AG08396 (cell line): ENCODE measurements around the gene THAP2.
A peak's percentile ranks its signal among the peaks of the same experiment; 100 is the strongest.
"Not testable (repeated sequence)": the region's sequence is repeated elsewhere in the genome, so short reads cannot be mapped to it uniquely, and the experiment has no call there.

Experiments used
- DNase-seq: peaks from one replicate; pipeline ENCODE4 v3.0.0; 2012; ENCODE audit warnings: low spot score, mixed read lengths

Gene THAP2

GRCh38 chr12:71662849-71663560 lies 1.1 kb upstream of the THAP2 start:
- DNase-seq, result peak; percentile 24

GRCh38 chr12:71664411-71665089 lies 449 bp downstream of the THAP2 start:
- no peak for DNase-seq

GRCh38 chr12:71665090-71665463 lies 976 bp downstream of the THAP2 start:
- no peak for DNase-seq

DNA sequence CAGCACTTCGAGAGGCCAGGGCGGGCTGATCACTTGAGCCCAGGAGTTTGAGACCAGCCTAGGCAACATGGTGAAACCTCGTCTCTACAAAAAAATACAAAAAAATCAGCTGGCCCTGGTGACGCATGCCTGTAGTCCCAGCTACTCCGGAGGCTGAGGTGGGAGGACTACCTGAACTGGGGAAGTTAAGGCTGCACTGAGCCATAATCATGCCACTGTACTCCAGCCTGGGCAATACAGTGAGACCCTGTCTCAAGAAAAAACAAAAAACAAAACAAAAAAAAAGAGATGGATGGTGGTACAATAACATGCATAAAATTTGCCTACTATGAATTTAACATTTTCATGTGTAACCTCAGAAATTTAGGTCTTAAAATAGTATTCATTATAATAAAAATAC lies 2.2 kb downstream of the THAP2 start:
- no peak for DNase-seq

DNA sequence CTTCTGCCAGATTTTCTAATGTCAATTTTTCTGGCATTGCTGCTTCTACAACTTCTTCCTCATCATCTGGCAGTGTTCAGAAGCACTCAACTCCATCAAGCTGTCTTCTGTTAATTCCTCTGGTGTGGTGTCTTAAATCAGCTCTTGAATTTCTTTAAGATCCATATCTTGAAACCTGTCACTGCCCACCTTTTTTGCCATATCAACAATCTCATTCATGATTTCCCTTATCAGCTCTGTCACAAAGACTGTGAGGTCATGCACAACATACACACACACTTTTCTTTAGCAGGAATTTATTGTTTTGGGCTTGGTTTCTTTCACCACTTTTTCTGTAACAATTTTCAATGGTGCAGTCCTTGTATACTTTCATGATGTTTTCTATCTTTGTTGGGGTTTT lies 7.2 kb downstream of the THAP2 start:
- DNase-seq, result no peak

- DNase-seq, result no peak
These were observed 7.7 kb downstream of the THAP2 start for GRCh38 chr12:71671816-71672215.

DNA sequence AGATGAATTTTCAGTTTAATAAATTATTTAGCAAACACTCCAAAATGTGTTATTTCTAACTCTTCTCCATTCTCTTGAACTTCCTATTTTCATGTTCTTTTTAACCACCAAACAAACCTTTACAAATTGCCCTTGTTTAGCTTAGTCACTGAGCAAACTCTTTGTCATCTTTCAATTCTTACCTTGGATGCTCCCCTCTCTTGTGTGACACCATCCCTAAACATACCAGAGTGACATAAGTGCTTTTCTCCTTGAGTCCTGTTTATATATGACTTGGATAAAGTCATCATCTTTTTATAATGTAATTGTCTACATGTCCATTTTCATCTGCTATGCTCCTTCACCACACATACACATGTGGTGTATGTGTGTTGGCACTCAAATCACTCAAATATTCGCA lies 18.4 kb downstream of the THAP2 start:
- no peak for DNase-seq

DNA sequence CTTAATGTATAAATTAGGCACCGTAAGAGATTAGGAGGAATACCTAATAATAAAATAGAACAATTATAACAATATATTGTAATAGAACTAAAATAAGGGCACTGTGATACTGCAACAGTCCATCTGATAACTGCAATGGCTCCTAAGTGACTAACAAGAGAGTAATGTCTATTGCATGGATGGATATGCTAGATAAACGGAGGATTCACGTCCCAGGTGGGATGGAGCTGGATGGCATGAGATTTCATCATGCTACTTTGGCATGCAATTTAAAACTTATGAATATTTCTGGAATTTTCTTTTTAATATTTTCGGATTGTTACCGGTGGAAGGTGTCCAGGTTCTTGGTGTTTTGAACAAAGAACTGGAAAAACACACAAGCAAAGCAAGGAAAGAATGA lies 19.5 kb downstream of the THAP2 start:
- no peak for DNase-seq

DNA sequence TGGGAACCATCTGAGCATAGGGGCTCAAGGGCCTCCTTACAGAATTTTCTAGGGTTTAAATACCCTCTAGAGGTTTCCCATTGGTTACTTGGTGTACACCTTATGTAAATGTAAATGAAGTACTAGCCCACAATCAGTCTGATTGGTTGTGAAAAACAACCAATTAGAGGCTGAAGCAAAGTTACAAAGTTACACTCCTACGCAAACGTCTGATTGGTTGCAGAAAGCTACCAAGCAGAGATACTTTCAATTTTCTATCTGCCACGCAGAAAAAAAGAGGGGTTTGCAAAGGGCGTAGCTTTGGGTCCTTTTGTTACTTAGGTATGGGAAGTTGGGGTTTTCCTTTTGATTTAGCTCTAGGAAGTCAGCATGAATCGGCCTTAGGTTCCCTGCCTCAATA lies 20.0 kb downstream of the THAP2 start:
- DNase-seq, result no peak

DNA sequence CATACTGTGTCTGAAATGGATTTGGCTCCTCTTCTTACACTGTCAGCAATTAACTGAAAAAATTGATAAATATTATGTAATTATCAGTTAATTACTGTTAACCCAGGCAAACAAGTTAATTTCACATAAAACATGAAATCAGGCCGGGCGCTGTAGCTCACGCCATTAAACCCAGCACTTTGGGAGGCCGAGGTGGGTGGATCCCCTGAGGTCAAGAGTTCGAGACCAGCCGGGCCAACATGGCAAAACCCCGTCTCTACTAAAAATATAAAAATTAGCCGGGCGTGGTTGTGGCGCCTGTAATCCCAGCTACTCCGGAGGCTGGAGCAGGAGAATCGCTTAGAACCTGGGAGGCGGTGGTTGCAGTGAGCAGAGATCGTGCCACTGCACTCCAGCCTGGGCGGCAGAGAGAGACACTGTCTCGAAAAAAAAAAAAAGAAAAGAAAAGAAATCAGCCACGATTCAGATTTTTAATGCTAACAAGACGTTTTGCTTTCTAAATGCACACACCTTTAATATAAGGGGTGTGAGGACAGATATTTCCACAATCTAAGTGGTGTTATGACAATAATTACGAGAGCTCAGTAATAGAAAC lies 21.3 kb downstream of the THAP2 start:
- DNase-seq, result no peak

DNA sequence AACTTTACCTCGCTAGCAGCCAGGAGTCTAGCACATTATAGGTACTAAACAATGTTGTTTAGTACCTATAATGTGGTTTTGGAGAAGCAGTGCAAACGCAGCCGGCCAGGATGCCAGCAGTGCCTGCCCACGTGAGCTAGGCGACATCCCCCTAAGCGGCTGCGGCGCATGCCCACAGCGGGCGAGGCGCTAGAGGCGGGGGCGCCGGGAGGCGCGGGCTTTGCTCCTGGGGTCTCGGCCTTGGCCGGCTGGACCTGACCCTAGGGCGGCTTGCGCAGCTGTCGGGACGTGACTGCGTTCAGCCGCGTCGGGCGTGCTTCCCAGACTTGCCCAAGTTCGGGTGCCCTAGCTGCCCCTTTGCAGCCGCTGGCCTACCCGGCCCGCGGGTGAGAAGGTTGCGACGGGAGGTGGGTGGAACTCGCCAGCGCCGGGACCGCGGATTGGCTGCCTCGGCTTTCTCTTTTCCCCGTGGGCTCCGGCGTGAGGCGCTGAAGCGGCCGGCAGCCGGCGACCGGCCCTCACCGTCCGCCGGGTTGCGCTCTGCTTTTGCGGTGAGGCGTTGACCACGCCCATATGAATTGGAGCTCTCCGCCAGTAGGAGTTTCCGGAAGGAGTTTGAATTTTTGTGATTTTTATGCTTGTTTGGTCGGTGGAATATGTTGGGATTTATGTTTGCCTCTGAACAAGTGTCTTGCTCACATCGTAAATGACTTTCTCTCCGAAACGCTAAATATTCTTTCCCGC lies 22.0 kb downstream of the THAP2 start, which contains the start of gene TMEM19:
TSS of gene TMEM19 (plus strand) at position 169 of the 744 bp plus-strand sequence. CDS start 599 bp downstream, outside the sequence.
- peak; percentile 94 for DNase-seq

- no peak for DNase-seq
These were observed 22.5 kb downstream of the THAP2 start for GRCh38 chr12:71686658-71687025.

DNA sequence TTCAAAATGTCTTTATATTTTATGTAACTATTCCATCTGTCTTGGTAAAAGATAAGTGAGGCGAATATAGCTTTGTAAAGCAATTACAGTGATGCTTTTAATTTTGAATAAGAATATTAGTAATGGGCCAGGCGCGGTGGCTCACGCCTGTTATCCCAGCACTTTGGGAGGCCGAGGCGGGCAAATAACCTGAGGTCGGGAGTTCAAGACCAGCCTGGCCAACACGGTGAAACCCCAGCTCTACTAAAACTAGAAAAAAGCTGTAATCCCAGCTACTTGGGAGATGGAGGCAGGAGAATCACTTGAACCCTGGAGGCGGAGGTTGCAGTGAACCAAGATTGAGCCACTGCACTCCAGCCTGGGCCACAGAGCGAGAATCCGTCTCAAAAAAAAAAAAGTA lies 23.1 kb downstream of the THAP2 start:
- not testable (repeated sequence) for DNase-seq

DNA sequence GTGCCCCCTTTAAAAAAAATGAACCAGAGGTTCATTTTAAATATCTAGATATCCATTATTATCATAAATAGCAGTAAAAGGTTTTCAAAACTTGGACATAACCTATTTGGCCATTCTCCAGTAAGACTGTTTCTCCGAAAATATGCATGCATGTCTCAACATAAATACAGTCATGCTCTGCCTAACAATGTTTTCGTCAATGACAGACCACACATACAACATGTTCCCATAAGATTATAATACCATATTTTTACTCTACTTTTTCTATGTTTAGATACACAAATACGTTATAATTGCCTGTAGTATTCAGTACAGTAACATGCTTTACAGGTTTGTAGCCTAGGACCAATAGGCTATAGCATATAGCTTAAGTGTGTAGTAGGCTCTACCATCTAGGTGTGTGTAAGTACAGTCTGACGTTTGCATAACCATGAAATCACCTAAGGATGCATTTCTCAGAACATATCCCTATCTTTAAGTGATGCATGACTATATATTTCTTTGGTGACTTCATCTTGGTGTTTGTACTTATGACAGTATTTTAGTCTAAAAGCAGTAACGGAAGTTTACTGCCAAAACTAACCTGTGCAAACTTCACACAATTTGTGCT lies 25.0 kb downstream of the THAP2 start:
- DNase-seq, result no peak

DNA sequence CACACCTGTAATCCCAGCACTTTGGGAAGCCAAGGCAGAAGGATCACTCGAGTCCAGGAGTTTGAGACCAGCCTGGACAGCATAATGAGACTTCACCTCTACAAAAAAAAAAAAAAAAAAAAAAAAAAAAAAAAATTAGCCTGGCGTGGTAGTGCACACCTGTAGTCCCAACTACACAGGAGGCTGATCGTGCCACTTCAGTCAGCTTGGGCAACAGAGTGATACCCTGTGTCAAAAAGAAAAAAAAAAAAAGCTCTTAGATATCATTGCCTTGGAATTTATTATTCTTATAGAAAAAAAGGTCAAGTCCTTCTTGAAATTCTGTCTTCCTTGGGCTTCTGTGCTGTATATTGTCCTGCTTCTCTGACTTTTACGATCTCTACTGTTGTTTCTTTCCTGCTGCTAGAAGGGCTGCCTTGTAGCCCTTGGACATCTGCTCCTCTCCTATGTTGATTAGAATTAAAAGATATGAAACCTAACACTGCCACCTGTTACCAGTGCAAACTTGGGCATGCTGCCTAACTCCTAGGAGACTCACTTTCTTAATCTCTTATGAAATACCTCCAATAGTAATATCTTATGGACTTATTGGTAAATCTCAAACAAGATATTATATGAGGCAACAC lies 27.5 kb downstream of the THAP2 start:
- no peak for DNase-seq

GRCh38 chr12:71693126-71693525 lies 29.0 kb downstream of the THAP2 start:
- DNase-seq, result no peak

- DNase-seq, result not testable (repeated sequence)
These were observed 29.6 kb downstream of the THAP2 start for GRCh38 chr12:71693651-71694050.

DNA sequence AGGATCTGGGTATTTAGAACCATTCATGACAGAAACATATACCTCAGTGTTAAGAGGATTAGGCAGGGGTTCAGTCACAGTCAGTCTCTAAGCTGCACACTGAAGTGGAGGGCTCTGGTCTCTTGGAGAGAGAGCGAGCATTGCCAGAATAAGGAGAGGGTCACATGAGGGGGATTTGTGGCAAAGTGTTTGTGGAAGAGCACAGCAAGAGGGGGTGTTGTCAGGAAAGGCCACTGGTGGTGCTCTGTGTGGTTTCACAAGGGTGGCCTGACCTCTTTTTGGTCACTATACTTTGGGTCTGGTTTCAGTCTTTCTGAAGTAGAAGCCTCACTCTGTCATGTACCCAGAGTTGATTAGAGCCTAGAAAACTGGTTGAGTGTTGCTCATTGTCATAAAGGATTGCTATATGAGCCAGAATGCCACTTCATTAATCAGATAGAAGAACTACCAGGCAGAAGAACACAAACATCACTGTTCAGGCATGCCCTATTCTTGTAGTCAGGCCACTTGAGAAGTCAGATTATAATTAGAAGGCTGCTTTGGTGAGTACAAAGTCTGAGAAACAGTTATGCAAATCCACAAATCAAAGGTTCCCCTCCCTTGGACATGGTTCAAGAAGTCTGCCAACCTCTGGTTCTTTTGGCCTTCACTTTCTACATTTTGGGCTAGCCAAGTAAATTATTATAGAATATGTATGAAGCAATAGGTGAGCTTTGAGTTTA lies 30.2 kb downstream of the THAP2 start:
- DNase-seq, result no peak

- no peak for DNase-seq
These were observed 31.7 kb downstream of the THAP2 start for GRCh38 chr12:71695782-71696181.

GRCh38 chr12:71702181-71702580 lies 38.1 kb downstream of the THAP2 start:
- DNase-seq, result not testable (repeated sequence)

GRCh38 chr12:71702590-71702989 lies 38.5 kb downstream of the THAP2 start:
- DNase-seq, result no peak
